H7 (cell line): ENCODE measurements around the gene EIF2B1. TPM values are rescaled to one million over a fixed set of nuclear protein-coding genes. Genes with fewer than 3 reads are reported as not detected.
A peak's percentile ranks its signal among the peaks of the same experiment; 100 is the strongest.

Experiments
- DNase-seq: peaks from one replicate; pipeline ENCODE4 v3.0.0; 2012
- H3K27me3 ChIP-seq: 2 replicates; pipeline ENCODE4 v1.6.0; 2011; ENCODE audit warnings: mild to moderate bottlenecking, low read length; ENCODE audit not compliant: control insufficient read depth, insufficient read depth
- H3K36me3 ChIP-seq: replicated peaks from 2 replicates; pipeline ENCODE4 v1.5.1; 2011; ENCODE audit warnings: low read length; ENCODE audit not compliant: control insufficient read depth, insufficient read depth
- H3K4me3 ChIP-seq: 2 replicates; pipeline ENCODE4 v1.5.1; 2011; ENCODE audit warnings: low read depth, mild to moderate bottlenecking, control low read depth, low read length, moderate library complexity; ENCODE audit not compliant: insufficient read depth
- total RNA-seq: library from RNA; depleted of rRNA; stranded (reverse); fragments of >200 nt; shearing (Covaris generic); gene quantifications from 2 replicates; pipeline ENCODE4 v1.2.3, GENCODE V29; 2014; rRNA removed

Gene EIF2B1
- total RNA-seq: 44.8 and 61.1 TPM in 2 replicates

- no peaks in the 10 kb centered on the region for H3K27me3 ChIP-seq
- H3K36me3 ChIP-seq: peaks cover 15% of the 10 kb centered on the region
- peak within 1 kb of the TSS; percentile 73 for H3K4me3 ChIP-seq
- peak; percentile 98 for DNase-seq
Measured at GRCh38 chr12:123633379-123634141, at the start of gene EIF2B1, which contains the start of gene GTF2H3. EIF2B1 (minus strand) TSS chr12:123633686; CDS start chr12:123633557, 129 bp downstream. GTF2H3 (plus strand) TSS chr12:123633829; CDS start chr12:123633860, 31 bp downstream.

GRCh38 chr12:123681605-123682004 is 48.1 kb upstream of the EIF2B1 start:
- Histone ChIP-seq H3K4me3 (no peak overlapping the region), H3K27me3 (no peaks in the 10 kb centered on the region), H3K36me3 (no peaks in the 10 kb centered on the region)
- no peak for DNase-seq

DNA sequence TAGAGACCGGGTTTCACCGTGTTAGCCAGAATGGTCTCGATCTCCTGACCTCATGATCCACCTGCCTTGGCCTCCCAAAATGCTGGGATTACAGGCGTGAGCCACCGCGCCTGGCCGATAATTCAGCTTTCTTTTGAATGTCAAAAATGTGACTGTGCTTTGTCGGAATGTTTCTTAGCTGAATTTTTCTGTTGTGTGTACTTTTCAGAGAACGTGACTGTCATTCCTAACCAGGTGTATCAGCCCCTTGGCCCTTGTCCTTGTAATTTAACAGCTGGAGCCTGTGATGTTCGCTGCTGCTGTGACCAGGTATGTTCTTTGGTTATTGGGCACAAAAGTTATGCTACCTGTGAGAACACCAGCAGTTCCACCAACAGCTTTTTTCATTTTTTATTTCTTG is 45.5 kb upstream of the EIF2B1 start:
- no peaks in the 10 kb centered on the region for H3K27me3 ChIP-seq
- H3K36me3 ChIP-seq: no peaks in the 10 kb centered on the region
- DNase-seq: no peak
- no peak overlapping the region for H3K4me3 ChIP-seq

DNA sequence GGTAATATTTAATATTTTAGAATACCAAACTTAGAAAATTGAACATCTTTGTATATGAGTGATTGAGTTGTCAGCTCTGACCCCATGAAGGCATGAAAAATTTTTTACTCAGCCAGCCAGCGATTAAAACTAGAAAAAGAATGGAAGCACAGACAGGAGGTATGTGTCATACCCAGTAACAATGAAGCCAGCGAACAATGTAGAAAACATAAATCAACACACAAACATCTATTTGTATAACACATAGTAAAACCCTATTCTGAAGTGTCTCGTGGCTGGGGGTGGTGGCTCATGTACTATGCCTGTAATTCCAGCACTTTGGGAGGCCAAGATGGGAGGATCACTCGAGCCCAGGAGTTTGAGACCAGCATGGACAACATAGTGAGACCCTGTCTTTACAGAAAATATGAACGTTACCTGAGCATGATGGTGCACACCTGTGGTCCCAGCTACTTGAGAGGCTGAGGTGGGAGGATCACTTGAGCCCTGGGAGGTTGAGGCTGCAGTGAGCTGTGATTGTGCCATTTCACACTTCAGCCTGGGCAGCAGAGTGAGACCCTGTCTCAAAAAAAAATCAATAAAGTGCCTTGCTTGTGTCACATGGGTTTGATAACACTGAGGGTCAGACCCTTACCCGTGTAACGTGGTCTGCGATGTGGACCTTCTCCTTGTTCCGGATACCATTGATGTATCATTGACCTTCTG is 43.3 kb upstream of the EIF2B1 start:
- no peaks in the 10 kb centered on the region; the same call in 1 of the 2 replicates for H3K27me3 ChIP-seq
- DNase-seq: no peak
- no peak overlapping the region for H3K4me3 ChIP-seq
- H3K36me3 ChIP-seq: no peaks in the 10 kb centered on the region

DNA sequence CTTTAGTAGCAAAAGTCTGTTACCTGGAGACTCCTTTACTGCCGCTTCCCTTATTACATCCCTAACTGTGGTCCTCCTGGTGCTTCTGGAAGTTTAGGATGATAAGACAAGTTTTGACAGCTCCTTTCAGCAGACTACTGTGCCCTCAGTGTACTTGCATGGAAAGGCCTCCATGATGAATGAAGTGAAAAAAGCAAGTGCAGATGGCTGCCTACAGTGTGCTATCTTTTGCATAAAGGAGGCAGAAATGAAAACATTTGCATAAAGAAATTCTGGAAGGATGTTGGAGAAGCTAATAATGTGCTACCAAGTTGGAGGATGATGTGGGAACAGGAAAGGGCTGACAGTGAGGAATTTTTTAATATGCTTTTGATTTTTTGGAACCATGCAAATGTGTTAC is 42.0 kb upstream of the EIF2B1 start:
- no peak overlapping the region for H3K4me3 ChIP-seq
- peaks cover 2% of the 10 kb centered on the region; the same call in 1 of the 2 replicates for H3K27me3 ChIP-seq
- no peak for DNase-seq

DNA sequence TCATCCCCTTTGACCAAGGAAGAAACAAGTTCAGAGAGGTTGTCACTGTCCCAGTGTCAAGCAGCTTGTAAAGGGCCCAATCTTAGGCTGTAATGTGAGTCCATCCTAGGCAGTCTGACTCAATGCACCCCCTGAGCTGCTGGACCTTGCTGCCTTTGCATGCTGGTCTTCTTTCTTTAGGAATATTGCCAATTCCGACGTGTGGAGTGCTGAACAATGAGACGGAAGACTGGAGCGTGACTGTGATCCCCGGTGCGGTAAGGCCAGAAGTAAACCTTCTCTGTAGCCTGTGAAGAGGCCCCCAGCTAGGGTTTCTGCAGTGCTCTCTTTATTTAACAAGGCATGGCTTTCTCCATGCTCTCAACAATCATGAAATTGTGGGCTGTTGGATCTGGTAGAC is 38.4 kb upstream of the EIF2B1 start:
- no peak for DNase-seq
- Histone ChIP-seq H3K4me3 (peak overlapping the region; percentile 71; the same call in 1 of the 2 replicates), H3K36me3 (no peaks in the 10 kb centered on the region), H3K27me3 (peaks cover 2% of the 10 kb centered on the region; the same call in 1 of the 2 replicates)

More for the DNA sequence above, 42.0 kb upstream of the EIF2B1 start:
- H3K36me3 ChIP-seq: no peaks in the 10 kb centered on the region

DNA sequence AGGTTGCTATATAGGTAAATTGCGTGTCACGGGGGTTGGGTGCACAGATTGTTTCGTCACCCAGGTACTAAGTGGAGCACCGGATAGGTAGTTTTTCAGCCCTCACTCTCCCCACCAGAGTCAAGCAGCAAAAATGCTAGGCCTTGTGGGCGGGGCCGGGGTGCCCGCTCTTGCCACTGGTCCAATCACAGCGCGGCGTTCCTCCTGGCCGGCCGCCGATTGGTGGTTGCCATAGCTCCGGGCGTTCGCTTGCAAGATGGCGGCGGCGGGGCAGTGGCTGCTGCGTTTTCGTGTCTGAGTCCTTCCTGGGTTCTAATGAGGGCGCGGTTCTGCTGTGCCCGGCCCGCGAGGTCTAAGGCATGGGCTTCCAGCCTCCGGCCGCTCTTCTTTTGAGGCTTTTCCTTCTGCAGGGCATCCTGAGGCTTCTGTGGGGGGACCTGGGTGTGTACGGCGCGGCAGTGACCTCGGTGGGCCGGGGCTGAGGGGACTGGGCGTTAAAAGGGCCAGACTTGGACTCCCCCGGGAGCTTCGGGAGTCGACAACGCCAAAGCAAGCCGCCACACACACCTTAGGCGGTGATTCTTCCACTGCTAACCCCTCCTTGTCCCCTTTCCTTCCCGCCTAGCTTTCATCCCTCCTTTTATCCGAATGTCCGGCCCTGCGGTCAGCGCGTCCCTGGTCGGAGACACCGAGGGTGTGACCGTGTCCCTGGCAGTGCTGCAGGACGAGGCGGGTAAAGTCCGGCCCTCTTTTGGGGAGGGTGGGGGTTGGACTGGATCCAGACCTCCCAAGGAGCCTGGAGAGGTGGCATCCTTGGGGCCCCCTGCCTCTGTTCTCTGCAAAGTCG is 37.6 kb upstream of the EIF2B1 start, which contains the start of gene TCTN2:
Gene TCTN2 (plus strand): TSS at position 232 of the 847 bp plus-strand sequence. CDS start 128 bp downstream, at position 360.
- DNase-seq: peak; percentile 99
- Histone ChIP-seq H3K4me3 (peak within 1 kb of the TSS; percentile 71), H3K27me3 (peaks cover 2% of the 10 kb centered on the region; the same call in 1 of the 2 replicates), H3K36me3 (no peaks in the 10 kb centered on the region)

DNA sequence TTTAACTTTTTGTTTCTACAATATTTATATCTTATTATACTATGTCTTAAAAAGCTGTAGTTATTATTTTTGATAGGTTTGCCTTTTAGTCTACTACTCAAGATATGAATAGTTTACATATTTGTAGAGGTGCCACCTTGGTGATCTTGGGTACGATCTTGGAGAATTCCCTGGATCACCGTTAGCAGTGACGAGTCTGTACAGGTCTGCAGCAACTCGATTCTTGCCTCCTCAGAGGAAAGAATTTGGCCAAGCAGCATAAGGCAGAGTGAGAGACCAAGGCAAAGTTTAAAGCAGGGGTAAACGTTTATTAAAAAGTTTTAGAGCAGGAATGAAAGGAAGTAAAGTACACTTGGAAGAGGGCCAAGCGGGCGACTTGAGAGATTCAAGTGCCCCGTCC is 34.3 kb upstream of the EIF2B1 start:
- H3K4me3 ChIP-seq: no peak overlapping the region
- no peaks in the 10 kb centered on the region for H3K36me3 ChIP-seq

DNA sequence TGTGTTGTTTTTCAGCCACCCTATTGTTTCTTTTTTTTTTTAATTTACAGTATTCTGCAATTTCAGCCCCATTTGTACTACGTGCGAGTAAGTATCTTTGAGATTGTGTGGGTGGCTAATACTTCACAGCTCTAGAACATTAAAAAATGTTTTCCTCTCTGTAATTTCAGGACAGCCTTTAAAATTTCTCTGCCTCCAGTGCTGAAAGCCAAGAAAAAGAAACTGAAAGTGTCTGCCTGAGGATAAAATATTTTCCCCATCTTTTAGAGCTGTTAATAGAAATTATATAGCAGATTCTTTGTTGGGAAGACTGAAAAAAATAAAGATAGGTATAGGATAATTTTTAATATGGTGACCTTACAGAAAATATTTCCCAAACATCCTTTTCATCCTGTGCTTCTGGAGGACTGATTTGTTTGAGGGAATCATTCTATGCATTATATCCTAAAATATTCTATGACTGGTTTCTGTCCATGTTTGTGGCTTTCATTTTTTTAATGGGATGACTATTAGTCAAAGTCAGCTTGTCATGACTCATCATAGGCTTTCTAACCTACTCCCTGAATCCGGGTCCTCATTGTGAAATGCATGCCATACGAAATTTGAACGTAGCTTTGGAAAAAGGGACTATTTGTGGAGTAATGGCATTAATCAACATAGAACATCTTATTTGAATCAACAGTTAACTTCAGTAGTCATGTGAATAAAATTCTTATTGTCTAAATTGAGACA is 26.7 kb upstream of the EIF2B1 start:
- H3K27me3 ChIP-seq: no peaks in the 10 kb centered on the region

More for the DNA sequence above, 34.3 kb upstream of the EIF2B1 start:
- no peak for DNase-seq
- H3K27me3 ChIP-seq: peaks cover 2% of the 10 kb centered on the region; the same call in 1 of the 2 replicates

DNA sequence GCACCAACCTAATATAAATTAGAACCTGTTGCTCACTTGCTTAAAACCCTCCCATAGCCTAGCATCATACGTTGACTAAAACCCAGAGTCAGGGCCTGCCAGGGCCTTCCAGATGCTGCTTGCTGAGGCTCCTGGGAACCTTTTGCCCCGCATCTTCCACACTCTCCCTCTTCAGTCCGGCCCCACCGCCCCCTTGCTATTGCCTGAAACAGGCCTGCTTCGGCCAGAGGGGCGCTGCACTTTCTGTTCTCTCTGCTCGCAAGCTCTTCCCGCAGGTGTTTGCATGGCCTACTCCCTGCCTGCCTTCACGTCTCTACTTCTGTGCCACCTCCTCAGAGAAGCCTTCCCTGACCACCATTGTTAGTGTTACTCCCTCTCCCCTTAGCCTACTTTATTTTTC is 23.7 kb upstream of the EIF2B1 start:
- peaks cover 10% of the 10 kb centered on the region for H3K36me3 ChIP-seq
- no peaks in the 10 kb centered on the region for H3K27me3 ChIP-seq
- H3K4me3 ChIP-seq: no peak overlapping the region
- DNase-seq: no peak

More for the DNA sequence above, 26.7 kb upstream of the EIF2B1 start:
- no peak for DNase-seq
- Histone ChIP-seq H3K36me3 (peaks cover 9% of the 10 kb centered on the region), H3K4me3 (no peak overlapping the region)

GRCh38 chr12:123656392-123656791 is 22.9 kb upstream of the EIF2B1 start:
- Histone ChIP-seq H3K27me3 (no peaks in the 10 kb centered on the region), H3K4me3 (no peak overlapping the region), H3K36me3 (peaks cover 13% of the 10 kb centered on the region)
- DNase-seq: no peak

- no peak for DNase-seq
Measured at GRCh38 chr12:123655420-123655819, 21.9 kb upstream of the EIF2B1 start.

DNA sequence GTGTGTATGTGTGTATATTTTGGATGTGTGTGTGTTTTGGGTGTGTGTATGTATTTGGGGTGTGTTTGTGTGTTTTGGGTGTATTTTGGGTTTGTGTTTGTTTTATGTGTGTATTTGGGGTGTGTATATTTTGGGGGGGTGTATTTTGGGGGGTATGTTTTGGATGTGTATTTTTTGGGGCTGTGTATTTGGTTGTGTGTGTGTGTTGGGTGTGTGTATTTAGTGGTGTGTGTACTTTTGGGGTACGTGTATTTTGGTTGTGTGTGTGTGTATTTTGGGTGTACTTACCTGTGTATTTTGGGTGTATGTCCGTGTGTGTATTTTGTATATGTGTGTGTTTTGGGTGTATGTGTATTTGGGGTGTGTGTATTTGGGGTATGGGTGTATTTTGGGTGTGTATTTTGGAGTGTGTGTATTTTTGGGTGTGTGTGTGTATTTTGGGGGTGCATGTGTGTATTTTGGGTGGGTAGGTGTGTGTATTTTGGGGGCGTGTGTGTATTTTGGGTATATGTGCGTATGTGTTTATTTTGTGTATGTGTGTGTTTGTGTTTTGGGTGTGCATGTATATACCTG is 20.7 kb upstream of the EIF2B1 start:
- DNase-seq: no peak
- Histone ChIP-seq H3K27me3 (no peaks in the 10 kb centered on the region), H3K36me3 (peaks cover 15% of the 10 kb centered on the region), H3K4me3 (no peak overlapping the region)

More at GRCh38 chr12:123655420-123655819, 21.9 kb upstream of the EIF2B1 start:
- H3K27me3 ChIP-seq: no peaks in the 10 kb centered on the region
- no peak overlapping the region for H3K4me3 ChIP-seq
- peaks cover 15% of the 10 kb centered on the region for H3K36me3 ChIP-seq
